Neural progenitor cell (in vitro differentiated cells): ENCODE measurements around the gene CIB2.

Source experiments
- CTCF ChIP-seq: fragments of 200-600 bp; sonication (generic); IDR thresholded peaks from 2 replicates; pipeline ENCODE4 v1.5.1; 2017; ENCODE audit warnings: antibody characterized with exemption, mild to moderate bottlenecking
- EZH2 ChIP-seq: fragments of 200-600 bp; sonication (generic); IDR thresholded peaks from 2 replicates; pipeline ENCODE4 v1.6.1; 2017; ENCODE audit warnings: antibody characterized with exemption, mild to moderate bottlenecking, moderate library complexity
- EZH2phosphoT487 ChIP-seq: fragments of 200-600 bp; sonication (generic); IDR thresholded peaks from 2 replicates; pipeline ENCODE4 v1.6.1; 2017; ENCODE audit warnings: antibody characterized with exemption

DNA sequence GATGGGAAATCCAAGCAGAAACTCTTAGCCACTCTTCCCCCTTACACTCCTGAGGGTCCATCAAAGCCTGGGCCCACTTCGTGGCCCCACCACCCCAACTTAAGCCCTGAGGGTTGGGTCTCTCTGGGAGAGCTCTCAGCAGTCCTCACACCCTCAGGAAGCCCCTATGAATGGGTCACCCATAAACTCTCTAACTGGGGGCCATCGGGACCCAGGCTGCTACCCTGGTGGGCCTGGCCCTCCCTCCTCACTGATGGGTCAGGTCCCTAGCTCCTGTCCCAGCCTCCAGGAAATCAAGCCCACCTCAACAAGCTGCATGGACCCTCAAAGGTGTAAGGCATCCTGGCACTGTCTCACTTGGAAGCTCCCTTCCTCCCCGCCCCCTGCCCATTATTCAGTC lies 19.5 kb downstream of the CIB2 start:
- TF ChIP-seq CTCF (no peak), EZH2 (no peak), EZH2phosphoT487 (no peak)
